Stimulated activated CD4-positive, alpha-beta T cell treated with anti-CD3 and anti-CD28 coated beads, Interleukin-1b, Interleukin-23, amount 100 ng/mL, for 4 hours (primary cell): ENCODE measurements around the gene IL7R.
A peak's percentile ranks its signal among the peaks of the same experiment; 100 is the strongest.

ENCODE experiments used
- DNase-seq, 2 donors: peaks; one replicate each; pipeline ENCODE4 v3.0.0-alpha.2; 2020; ENCODE audit warnings: low read depth in 2 of 2

IL7R gene

GRCh38 chr5:35904443-35905132 is 47.9 kb downstream of the IL7R start:
- no peak for DNase-seq

- DNase-seq = no peak
These were observed 51.5 kb downstream of the IL7R start for GRCh38 chr5:35908228-35908627.

GRCh38 chr5:35908814-35909213 is 52.1 kb downstream of the IL7R start:
- DNase-seq = no peak

- DNase-seq = no peak
These were observed 62.5 kb downstream of the IL7R start for GRCh38 chr5:35919191-35919590.

- no peak for DNase-seq
These were observed 64.2 kb downstream of the IL7R start for GRCh38 chr5:35920890-35921289.

GRCh38 chr5:35921930-35922329 is 65.2 kb downstream of the IL7R start:
- no peak for DNase-seq

- no peak for DNase-seq
These were observed 65.8 kb downstream of the IL7R start for GRCh38 chr5:35922468-35922867.

- DNase-seq = no peak
These were observed 67.6 kb downstream of the IL7R start for GRCh38 chr5:35924122-35924949.

- DNase-seq = peak; percentile 78 to 81
These were observed 68.4 kb downstream of the IL7R start for GRCh38 chr5:35924950-35925722.

- peak in 1 of 2 donors; percentile 71 for DNase-seq
These were observed 69.8 kb downstream of the IL7R start for GRCh38 chr5:35926389-35927051.
